ENCODE results near the gene GLG1.

GLG1 gene

DNA sequence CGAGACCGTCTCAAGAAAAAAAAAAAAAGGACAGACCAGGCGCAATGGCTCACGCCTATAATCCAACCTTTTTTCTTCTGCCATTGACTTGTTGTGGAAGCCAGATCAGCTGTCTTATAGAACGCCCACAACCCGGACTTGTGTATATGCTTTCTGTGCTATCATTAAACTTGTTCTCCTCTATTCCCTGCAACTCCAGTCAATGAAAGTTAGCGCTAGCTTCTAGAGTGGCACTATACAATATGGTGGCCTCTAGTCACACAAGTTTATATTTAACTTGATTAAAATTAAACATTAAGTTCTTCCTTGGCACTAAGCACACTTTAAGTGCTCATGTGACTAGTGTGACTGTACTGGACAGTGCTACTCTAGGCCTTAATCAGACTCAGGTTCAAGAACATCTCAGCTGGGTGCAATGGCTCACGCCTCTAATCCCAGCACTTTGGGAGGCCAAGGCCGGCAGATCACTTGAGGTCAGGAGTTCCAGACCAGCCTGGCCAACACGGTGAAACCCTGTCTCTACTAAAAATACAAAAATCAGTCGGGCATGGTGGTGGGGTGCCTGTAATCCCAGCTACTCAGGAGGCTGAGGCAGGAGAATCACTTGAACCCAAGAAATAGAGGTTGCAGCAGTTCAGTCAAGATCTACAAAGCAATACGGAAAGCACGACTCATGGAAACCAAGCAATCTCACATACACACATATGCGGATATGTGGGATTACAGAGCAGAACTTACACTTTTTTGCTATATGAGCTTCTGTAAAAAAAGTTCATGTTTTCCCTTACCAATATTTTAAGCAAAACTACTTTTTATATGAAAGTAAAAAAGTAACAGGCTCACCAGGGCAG lies 18.8 kb upstream of the GLG1 start:
- TF ChIP-seq, protein P1, sequence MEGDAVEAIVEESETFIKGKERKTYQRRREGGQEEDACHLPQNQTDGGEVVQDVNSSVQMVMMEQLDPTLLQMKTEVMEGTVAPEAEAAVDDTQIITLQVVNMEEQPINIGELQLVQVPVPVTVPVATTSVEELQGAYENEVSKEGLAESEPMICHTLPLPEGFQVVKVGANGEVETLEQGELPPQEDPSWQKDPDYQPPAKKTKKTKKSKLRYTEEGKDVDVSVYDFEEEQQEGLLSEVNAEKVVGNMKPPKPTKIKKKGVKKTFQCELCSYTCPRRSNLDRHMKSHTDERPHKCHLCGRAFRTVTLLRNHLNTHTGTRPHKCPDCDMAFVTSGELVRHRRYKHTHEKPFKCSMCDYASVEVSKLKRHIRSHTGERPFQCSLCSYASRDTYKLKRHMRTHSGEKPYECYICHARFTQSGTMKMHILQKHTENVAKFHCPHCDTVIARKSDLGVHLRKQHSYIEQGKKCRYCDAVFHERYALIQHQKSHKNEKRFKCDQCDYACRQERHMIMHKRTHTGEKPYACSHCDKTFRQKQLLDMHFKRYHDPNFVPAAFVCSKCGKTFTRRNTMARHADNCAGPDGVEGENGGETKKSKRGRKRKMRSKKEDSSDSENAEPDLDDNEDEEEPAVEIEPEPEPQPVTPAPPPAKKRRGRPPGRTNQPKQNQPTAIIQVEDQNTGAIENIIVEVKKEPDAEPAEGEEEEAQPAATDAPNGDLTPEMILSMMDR (conservative IDR thresholded peaks at IDR 0.05; ENCODE audit: low read depth, low read length): no peak
- DNase-seq (ENCODE audit: low read depth): no peak
- no peak overlapping the region for H3K4me3 ChIP-seq (ENCODE audit: low read length)

DNA sequence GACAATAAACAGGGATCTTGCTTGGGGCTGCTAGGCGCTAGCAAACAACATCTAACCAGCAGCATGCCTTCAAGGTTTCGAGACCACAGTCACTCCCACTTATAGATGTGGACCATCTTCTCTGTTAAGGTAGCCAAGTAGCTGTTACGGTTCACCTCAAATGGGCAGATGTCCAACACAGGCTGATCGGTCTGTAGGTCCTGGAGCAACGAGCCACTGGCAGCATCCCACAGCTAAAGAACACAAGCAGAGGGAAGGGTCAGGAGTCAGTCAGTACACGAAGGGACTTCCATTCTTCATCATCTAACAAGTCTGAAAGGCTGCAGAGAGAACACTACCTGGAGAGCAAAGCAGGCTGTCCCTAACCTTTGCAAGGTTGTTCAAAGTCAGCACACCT lies 16.9 kb upstream of the GLG1 start:
- H3K4me3 ChIP-seq (ENCODE audit: low read length): no peak overlapping the region
- DNase-seq (ENCODE audit: low read depth): no peak
- TF ChIP-seq, protein P1 (conservative IDR thresholded peaks at IDR 0.05; ENCODE audit: low read depth, low read length): no peak

DNA sequence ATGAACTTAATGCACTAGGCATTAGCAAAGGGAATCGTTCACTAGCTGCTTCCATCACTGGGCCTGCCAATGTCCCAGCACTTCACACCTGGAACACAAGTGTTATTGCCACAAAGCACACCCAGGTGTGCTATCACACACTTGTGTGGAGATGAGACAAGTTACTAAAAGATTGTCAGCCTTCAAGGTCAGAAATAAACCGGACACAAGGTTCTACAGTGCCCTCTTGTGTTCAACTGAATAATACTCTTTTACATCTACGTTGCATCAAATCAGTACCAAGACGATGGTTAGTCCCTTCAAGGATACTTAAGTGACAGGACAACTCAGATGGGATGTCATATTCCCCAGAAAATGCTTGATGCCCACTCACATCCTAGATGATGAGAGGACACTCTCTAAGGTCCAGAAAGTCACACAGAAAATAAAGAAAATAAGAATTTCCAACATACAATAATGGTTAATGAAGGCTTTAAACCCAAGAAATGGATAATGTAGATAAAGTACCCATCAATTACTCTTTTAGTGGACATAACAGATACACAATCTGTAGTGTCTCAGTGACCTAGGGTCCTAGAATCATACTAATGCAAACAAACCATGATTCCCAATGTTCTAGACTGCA lies 16.4 kb upstream of the GLG1 start:
- DNase-seq (ENCODE audit: low read depth): peak; percentile 4
- no peak overlapping the region for H3K4me3 ChIP-seq (ENCODE audit: low read length)
- TF ChIP-seq, protein P1 (conservative IDR thresholded peaks at IDR 0.05; ENCODE audit: low read depth, low read length): peak; percentile 64

DNA sequence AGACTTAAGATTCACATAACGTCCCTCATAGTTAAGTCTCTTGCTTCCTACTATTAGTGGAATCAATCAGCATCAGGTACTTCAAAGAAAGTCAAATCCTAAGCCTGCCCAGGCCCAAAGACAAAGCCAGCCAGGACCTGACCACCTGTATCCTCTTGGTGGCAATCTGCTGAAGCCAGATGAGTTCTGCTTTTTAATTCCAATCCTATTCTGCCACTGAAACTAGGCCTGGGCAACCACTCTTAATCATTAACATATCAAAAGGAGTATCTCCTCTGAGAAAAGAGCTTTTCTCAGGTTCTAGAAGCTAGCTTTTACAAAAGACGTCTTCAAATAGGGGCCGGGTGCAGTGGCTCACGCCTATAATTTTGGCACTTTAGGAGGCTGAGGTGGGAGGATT lies 15.1 kb upstream of the GLG1 start:
- H3K4me3 ChIP-seq (ENCODE audit: low read length): no peak overlapping the region
- TF ChIP-seq, protein P1 (conservative IDR thresholded peaks at IDR 0.05; ENCODE audit: low read depth, low read length): no peak
- no peak for DNase-seq (ENCODE audit: low read depth)

DNA sequence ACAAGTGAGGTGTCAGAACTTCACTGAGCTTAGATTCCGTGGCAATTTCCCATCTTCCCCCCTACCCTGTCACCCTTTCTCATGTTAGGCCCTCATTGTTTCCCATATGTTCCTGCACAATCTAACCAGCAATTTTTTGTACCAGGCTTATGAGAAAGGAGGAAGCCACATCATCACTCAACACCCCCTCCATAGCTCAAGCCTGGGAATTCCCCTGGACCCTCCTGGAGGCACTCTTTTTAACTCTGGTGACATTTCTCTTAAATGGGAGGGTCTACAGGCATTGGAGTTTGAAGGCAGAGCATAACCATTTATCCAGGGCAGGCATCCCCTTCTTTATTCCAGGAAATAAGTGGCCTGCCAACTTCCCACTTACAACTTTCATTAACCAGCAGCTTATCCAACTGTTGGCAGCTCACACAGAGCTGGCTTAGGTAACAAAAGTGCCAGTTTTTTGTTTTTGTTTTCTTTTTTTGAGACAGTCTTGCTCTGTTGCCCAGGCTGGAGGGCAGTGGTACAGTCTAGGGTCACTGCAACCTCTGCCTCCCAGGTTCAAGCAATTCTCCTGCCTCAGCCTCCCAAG lies 10.4 kb upstream of the GLG1 start:
- no peak overlapping the region for H3K4me3 ChIP-seq (ENCODE audit: low read length)
- TF ChIP-seq, protein P1 (conservative IDR thresholded peaks at IDR 0.05; ENCODE audit: low read depth, low read length): no peak
- no peak for DNase-seq (ENCODE audit: low read depth)

DNA sequence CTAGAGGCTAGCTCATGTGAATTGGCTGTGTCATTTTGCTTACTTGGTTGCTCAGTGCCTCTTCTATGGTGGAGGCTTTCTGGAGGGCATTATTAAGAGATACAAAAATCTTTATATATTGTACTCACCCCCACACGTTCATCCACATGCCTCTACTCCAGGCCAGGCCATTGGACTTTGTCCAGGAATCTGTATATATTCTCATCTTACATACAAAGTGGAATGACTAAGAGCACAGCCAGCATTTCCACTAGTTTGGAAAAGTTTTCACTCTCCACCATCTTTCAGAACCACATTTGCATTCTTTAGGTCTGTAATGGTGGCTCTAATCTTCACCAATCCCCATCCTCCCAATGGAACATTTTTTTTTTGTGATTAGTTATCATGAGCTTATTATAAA lies 4.8 kb upstream of the GLG1 start:
- H3K4me3 ChIP-seq (ENCODE audit: low read length): no peak overlapping the region
- TF ChIP-seq, protein P1 (conservative IDR thresholded peaks at IDR 0.05; ENCODE audit: low read depth, low read length): no peak
- DNase-seq (ENCODE audit: low read depth): no peak

All from retinal pigment epithelial cell (primary cell).